Spleen (tissue), 7 donors: Measurements from ENCODE around the gene PIK3R5.

ENCODE experiments used
- POLR2A ChIP-seq, 3 donors: fragments of 450-650 bp; IDR thresholded peaks; one replicate each; pipeline ENCODE4 v1.5.1; 2017; ENCODE audit warnings: antibody characterized with exemption in 3 of 3, mild to moderate bottlenecking in 1 of 3
- POLR2AphosphoS5 ChIP-seq, 3 donors: sonication (generic); formaldehyde crosslinking; IDR thresholded peaks; one replicate each; pipeline ENCODE4 v1.5.1; 2017; ENCODE audit warnings: antibody characterized with exemption in 3 of 3
- TF ChIP-seq, protein P1 (sequence below), 11 experiments: fragments of 200-600 bp in 7 of 11; fragments of 450-650 bp in 4 of 11; sonication (generic) in 4 of 11; IDR thresholded peaks in 8 of 11; conservative IDR thresholded peaks in 3 of 11; 1 replicate in 7 of 11; 2 replicates in 4 of 11; pipeline versions ENCODE4 v1.4.0 to v1.8.0; 2016 to 2021; ENCODE audit warnings: antibody characterized with exemption in 11 of 11, inconsistent platforms in 4 of 11, mild to moderate bottlenecking in 1 of 11
- donor health status: DM: no; HTN: no; CAD: no; lungs with moderate emphysema.
- donor health status: DM: no; HTN: no; CAD: no.
- donor health status: DM: no; HTN: no; CAD: no.

- TF ChIP-seq, protein P1, sequence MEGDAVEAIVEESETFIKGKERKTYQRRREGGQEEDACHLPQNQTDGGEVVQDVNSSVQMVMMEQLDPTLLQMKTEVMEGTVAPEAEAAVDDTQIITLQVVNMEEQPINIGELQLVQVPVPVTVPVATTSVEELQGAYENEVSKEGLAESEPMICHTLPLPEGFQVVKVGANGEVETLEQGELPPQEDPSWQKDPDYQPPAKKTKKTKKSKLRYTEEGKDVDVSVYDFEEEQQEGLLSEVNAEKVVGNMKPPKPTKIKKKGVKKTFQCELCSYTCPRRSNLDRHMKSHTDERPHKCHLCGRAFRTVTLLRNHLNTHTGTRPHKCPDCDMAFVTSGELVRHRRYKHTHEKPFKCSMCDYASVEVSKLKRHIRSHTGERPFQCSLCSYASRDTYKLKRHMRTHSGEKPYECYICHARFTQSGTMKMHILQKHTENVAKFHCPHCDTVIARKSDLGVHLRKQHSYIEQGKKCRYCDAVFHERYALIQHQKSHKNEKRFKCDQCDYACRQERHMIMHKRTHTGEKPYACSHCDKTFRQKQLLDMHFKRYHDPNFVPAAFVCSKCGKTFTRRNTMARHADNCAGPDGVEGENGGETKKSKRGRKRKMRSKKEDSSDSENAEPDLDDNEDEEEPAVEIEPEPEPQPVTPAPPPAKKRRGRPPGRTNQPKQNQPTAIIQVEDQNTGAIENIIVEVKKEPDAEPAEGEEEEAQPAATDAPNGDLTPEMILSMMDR (IDR thresholded peaks at IDR 0.05 in 8 of 11, conservative IDR thresholded peaks at IDR 0.05 in 3 of 11), result no peak
- TF ChIP-seq POLR2A (IDR thresholded peaks at IDR 0.05) (no peak), POLR2AphosphoS5 (IDR thresholded peaks at IDR 0.05) (peak in 1 of 3 donors; percentile 15)
These were observed 51.0 kb downstream of the PIK3R5 start for GRCh38 chr17:8914554-8914953.
